HepG2 (cell line): ENCODE results near the gene GGTA1. TPM values are rescaled to one million over a fixed set of nuclear protein-coding genes. Genes with fewer than 3 reads are reported as not detected.

Experiments
- ARNT2 ChIP-seq: sonication (generic); formaldehyde crosslinking; IDR thresholded peaks from 2 replicates; pipeline ENCODE4 v1.8.0; 2022; ENCODE audit warnings: mild to moderate bottlenecking, low read depth, missing genetic modification reagents, moderate library complexity
- BRD4 ChIP-seq: sonication (generic); formaldehyde crosslinking; IDR thresholded peaks from 2 replicates; pipeline ENCODE4 v1.4.0; 2020; ENCODE audit warnings: missing genetic modification reagents
- ESRRA ChIP-seq: sonication (generic); formaldehyde crosslinking; IDR thresholded peaks from 2 replicates; pipeline ENCODE4 v1.5.1; 2020; ENCODE audit warnings: mild to moderate bottlenecking, low read depth, missing genetic modification reagents
- FOXM1 ChIP-seq: sonication (generic); formaldehyde crosslinking; IDR thresholded peaks from 2 replicates; pipeline ENCODE4 v1.5.0; 2020; ENCODE audit warnings: missing genetic modification reagents
- GZF1 ChIP-seq: sonication (generic); formaldehyde crosslinking; IDR thresholded peaks from 2 replicates; pipeline ENCODE4 v1.5.1; 2020; ENCODE audit warnings: mild to moderate bottlenecking, missing genetic modification reagents
- HOMEZ ChIP-seq: IDR thresholded peaks from 2 replicates; pipeline ENCODE4 v1.6.1; 2016; ENCODE audit warnings: low read depth
- KAT2B ChIP-seq: fragments of 150-350 bp; IDR thresholded peaks from 2 replicates; pipeline ENCODE4 v1.6.1; 2014; ENCODE audit warnings: low read depth, low read length, borderline replicate concordance
- KLF9 ChIP-seq: IDR thresholded peaks from 2 replicates; pipeline ENCODE4 v1.6.1; 2016; ENCODE audit warnings: low read depth
- MATR3 ChIP-seq: sonication (generic); formaldehyde crosslinking; IDR thresholded peaks from 2 replicates; pipeline ENCODE4 v1.4.0; 2020; ENCODE audit warnings: missing genetic modification reagents
- PCBP2 ChIP-seq: fragments of 200-400 bp; formaldehyde crosslinking; optimal IDR thresholded peaks from 2 replicates; pipeline ENCODE3; 2018; ENCODE audit warnings: low read length, low read depth; ENCODE audit not compliant: poor library complexity, severe bottlenecking
- PRDM10 ChIP-seq: sonication (generic); formaldehyde crosslinking; IDR thresholded peaks from 2 replicates; pipeline ENCODE4 v1.4.0; 2020; ENCODE audit warnings: low read depth, missing genetic modification reagents
- REPIN1 ChIP-seq: sonication (generic); formaldehyde crosslinking; IDR thresholded peaks from 2 replicates; pipeline ENCODE4 v1.8.0; 2022; ENCODE audit warnings: missing genetic modification reagents, low read depth, mild to moderate bottlenecking, borderline replicate concordance
- SCMH1 ChIP-seq: sonication (generic); formaldehyde crosslinking; IDR thresholded peaks from 2 replicates; pipeline ENCODE4 v1.9.0; 2021; ENCODE audit warnings: missing genetic modification reagents, mild to moderate bottlenecking, borderline replicate concordance
- SP4 ChIP-seq: sonication (generic); formaldehyde crosslinking; IDR thresholded peaks from 2 replicates; pipeline ENCODE4 v1.8.1; 2023; ENCODE audit warnings: mild to moderate bottlenecking, missing genetic modification reagents
- ZFX ChIP-seq: sonication (generic); formaldehyde crosslinking; IDR thresholded peaks from 2 replicates; pipeline ENCODE4 v1.4.0; 2020; ENCODE audit warnings: mild to moderate bottlenecking, low read depth, missing genetic modification reagents, moderate library complexity
- ZNF143 ChIP-seq: sonication (generic); formaldehyde crosslinking; IDR thresholded peaks from 2 replicates; pipeline ENCODE4 v1.4.0; 2020; ENCODE audit warnings: missing genetic modification reagents
- ZNF644 ChIP-seq: IDR thresholded peaks from 2 replicates; pipeline ENCODE4 v1.6.1; 2016; ENCODE audit warnings: low read depth
- polyA plus RNA-seq, 8 experiments: library from polyadenylated mRNA; depleted of rRNA in 3 of 8; stranded (reverse) in 7 of 8; unstranded in 1 of 8; fragments of >200 nt; fragmentation: Illumina TruSeq in 4 of 8; extraction: Trizol in 4 of 8; gene quantifications; 2 replicates each; pipeline versions ENCODE4 v1.2.1 to v1.2.3, GENCODE V29; 2011 to 2016; ENCODE audit warnings: low read depth in 4 of 8, missing spikeins in 1 of 8, mixed read lengths in 1 of 8; ENCODE audit not compliant: insufficient read depth in 1 of 8
- total RNA-seq, 5 experiments: library from RNA; depleted of rRNA; stranded (reverse); fragments of >200 nt; fragmentation: Illumina TruSeq; extraction: Trizol; gene quantifications; 2 replicates each; pipeline ENCODE4 v1.2.3, GENCODE V29; 2016; ENCODE audit warnings: low read depth in 1 of 5
- TF ChIP-seq, protein P1 (sequence below): sonication (generic); formaldehyde crosslinking; IDR thresholded peaks from 2 replicates; pipeline ENCODE4 v1.5.0; 2020; ENCODE audit warnings: mild to moderate bottlenecking, missing genetic modification reagents, borderline replicate concordance
- TF ChIP-seq, protein P2 (sequence below): sonication (generic); formaldehyde crosslinking; IDR thresholded peaks from 2 replicates; pipeline ENCODE4 v1.5.0; 2020; ENCODE audit warnings: missing genetic modification reagents, mild to moderate bottlenecking, borderline replicate concordance
- TF ChIP-seq, protein P3 (sequence below): sonication (generic); formaldehyde crosslinking; IDR thresholded peaks from 2 replicates; pipeline ENCODE4 v1.4.0; 2020; ENCODE audit warnings: missing genetic modification reagents
- TF ChIP-seq, protein P4 (sequence below): IDR thresholded peaks from 2 replicates; pipeline ENCODE4 v1.6.1; 2016

Gene GGTA1
- total and polyA plus RNA-seq, 2 of the 13 experiments (the other 11 are each of a cell fraction or from before 2014, with no cell fraction given), result not detected

- TF ChIP-seq HOMEZ (CRISPR knock-in tag) (0 out of 2 replicates have a peak, but pooled peaks have one; percentile 47), SCMH1 (no peak), KAT2B (no peak), MATR3 (no peak), FOXM1 (no peak), KLF9 (CRISPR knock-in tag) (no peak), PCBP2 (no peak), GZF1 (no peak), ESRRA (CRISPR knock-in tag) (no peak), ARNT2 (CRISPR knock-in tag) (0 out of 2 replicates have a peak, but pooled peaks have one; percentile 46), ZFX (peak; percentile 89), SP4 (CRISPR knock-in tag) (peak; percentile 45; the same call in 1 of the 2 replicates), BRD4 (no peak), REPIN1 (0 out of 2 replicates have a peak, but pooled peaks have one; percentile 50), ZNF644 (CRISPR knock-in tag) (no peak), PRDM10 (CRISPR knock-in tag) (no peak), ZNF143 (CRISPR knock-in tag) (peak; percentile 70)
- TF ChIP-seq, protein P1, sequence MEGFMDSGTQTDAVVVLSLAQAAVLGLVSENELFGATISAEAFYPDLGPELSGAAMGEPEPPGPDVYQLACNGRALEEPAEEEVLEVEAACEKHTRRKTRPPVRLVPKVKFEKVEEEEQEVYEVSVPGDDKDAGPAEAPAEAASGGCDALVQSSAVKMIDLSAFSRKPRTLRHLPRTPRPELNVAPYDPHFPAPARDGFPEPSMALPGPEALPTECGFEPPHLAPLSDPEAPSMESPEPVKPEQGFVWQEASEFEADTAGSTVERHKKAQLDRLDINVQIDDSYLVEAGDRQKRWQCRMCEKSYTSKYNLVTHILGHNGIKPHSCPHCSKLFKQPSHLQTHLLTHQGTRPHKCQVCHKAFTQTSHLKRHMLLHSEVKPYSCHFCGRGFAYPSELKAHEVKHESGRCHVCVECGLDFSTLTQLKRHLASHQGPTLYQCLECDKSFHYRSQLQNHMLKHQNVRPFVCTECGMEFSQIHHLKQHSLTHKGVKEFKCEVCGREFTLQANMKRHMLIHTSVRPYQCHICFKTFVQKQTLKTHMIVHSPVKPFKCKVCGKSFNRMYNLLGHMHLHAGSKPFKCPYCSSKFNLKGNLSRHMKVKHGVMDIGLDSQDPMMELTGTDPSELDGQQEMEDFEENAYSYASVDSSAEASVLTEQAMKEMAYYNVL (CRISPR knock-in tag), result no peak
- TF ChIP-seq, protein P2, sequence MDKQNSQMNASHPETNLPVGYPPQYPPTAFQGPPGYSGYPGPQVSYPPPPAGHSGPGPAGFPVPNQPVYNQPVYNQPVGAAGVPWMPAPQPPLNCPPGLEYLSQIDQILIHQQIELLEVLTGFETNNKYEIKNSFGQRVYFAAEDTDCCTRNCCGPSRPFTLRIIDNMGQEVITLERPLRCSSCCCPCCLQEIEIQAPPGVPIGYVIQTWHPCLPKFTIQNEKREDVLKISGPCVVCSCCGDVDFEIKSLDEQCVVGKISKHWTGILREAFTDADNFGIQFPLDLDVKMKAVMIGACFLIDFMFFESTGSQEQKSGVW, result no peak
- TF ChIP-seq, protein P3, sequence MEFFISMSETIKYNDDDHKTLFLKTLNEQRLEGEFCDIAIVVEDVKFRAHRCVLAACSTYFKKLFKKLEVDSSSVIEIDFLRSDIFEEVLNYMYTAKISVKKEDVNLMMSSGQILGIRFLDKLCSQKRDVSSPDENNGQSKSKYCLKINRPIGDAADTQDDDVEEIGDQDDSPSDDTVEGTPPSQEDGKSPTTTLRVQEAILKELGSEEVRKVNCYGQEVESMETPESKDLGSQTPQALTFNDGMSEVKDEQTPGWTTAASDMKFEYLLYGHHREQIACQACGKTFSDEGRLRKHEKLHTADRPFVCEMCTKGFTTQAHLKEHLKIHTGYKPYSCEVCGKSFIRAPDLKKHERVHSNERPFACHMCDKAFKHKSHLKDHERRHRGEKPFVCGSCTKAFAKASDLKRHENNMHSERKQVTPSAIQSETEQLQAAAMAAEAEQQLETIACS, result no peak
- TF ChIP-seq, protein P4, sequence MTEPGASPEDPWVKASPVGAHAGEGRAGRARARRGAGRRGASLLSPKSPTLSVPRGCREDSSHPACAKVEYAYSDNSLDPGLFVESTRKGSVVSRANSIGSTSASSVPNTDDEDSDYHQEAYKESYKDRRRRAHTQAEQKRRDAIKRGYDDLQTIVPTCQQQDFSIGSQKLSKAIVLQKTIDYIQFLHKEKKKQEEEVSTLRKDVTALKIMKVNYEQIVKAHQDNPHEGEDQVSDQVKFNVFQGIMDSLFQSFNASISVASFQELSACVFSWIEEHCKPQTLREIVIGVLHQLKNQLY (CRISPR knock-in tag), result no peak
These were observed 46.3 kb upstream of the GGTA1 start (continued) for GRCh38 chr9:121545875-121546423.
